HG03354 (cell line): ENCODE measurements around the gene CCL2.

Source experiments
- ATAC-seq: cut with Tn5 transposase; IDR thresholded peaks from one replicate; pipeline ENCODE4 v1.9.1; 2021; ENCODE audit warnings: mild to moderate bottlenecking; ENCODE audit not compliant: unreplicated experiment, poor library complexity, severe bottlenecking

Gene CCL2

GRCh38 chr17:34257986-34258326 lies 2.9 kb downstream of the CCL2 start:
- no peak for ATAC-seq

- no peak for ATAC-seq
These were observed 4.1 kb downstream of the CCL2 start for GRCh38 chr17:34259146-34259545.

DNA sequence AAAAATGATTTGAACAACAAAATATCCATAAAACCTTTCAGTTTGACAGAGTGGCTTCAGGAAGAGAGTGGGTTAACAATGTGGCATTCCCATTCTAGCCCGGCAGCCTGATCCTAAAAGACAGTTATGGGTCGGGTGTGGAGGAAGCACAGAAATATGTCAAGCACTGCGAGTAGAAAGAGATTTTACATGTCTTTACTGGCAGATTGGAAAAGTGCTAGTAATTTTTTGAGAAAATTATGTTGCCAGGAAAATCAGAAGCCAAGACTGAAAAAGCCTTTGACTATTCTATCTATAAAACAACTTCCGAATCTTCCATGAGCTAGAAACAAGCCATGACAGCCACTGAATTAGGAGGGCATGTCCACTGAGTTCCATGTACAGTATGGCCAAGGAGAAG lies 5.8 kb downstream of the CCL2 start:
- ATAC-seq = no peak

DNA sequence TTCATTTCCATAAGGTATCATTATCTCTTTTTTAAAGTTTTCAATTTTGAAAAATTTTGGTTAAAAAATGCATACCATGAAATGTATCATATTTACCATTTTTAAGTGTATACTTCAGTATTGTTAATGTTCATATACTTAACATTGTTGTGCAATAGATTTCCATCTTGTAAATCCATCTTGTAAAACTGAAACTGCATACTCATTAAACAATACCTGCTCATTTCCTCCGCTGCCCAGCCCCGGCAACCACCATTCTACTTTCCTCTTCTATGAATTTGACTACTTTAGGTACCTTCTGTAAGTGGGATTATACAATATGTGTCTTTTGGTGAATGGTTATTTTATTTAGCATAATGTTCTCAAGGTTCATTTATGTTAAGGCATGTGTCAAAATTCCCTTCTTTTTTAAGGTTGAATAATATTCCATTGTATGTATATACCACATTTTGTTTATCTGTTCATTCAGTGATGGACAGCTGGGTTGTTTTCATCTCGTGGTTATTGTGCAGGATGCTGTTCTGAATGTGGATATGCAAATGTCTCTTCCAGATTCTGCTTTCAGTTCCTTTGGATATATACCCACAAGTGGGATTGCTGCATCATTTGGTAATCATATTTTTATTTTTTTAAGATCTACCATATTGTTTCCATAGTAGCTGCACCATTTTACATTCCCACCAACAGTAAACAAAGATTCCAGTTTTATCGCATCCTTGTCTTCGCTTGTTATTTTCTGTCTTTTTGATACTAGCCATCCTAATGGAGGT lies 6.7 kb downstream of the CCL2 start:
- ATAC-seq = no peak

DNA sequence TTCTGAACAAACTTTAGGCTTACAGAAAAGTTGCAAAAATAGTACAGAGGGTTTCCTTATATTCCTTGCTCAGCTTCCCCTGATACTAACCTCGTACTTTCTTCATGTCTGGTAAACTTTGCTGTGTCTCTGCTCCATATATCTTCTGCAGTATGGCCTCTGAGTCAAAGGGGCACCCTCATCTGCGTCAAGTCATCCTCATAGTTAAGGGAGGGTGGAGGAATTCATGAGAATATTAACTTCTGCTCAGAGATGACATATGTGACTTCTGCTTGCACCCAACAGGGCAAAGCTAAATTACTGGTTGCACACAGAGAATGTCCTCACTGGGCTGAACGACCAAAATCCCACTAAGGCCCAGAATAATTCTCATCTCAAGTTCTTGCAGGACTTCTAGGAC lies 10.6 kb downstream of the CCL2 start:
- no peak for ATAC-seq

GRCh38 chr17:34269969-34270368 lies 14.9 kb downstream of the CCL2 start, which contains the start of gene CCL7:
TSS of gene CCL7 (plus strand) at chr17:34270221. CDS start at chr17:34270291, 70 bp downstream.
- ATAC-seq = no peak

DNA sequence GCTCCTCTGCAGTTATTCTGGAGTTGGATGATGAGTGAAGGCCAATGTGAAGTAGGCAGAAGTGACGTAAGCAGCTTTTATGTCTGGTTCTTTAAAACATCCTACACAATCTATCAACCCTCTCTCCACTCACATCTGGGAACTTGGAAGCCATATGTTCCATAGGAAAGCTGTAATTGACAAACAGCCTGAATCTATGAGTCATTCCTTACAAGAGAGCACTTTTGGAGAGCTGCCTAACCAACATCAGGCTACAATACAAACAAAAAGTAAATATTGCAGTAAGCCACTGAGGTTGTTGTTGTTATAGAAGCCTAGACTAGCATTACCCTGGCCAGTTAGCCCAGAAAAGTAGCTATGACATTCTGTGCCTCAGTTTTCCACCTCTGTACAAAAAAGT lies 20.8 kb downstream of the CCL2 start:
- ATAC-seq = no peak

DNA sequence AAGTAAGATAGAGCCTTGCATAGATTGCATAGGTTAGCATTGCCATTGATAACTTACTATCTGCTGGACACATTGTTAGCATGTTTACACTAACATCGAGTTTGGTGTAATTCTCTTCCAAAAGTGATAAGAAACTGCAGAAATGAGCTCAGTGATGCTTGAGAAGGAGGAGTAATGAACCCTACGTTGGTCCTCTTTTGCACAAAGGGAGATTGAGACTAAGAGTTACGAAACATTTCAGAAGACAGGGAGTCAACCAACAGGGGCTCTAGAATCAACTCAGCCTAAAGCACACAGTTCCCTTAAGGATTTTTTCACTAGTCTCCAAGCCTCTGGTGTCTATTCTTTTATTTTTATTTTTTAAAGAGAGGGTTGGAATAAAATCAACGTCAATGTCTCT lies 21.7 kb downstream of the CCL2 start:
- ATAC-seq = no peak

DNA sequence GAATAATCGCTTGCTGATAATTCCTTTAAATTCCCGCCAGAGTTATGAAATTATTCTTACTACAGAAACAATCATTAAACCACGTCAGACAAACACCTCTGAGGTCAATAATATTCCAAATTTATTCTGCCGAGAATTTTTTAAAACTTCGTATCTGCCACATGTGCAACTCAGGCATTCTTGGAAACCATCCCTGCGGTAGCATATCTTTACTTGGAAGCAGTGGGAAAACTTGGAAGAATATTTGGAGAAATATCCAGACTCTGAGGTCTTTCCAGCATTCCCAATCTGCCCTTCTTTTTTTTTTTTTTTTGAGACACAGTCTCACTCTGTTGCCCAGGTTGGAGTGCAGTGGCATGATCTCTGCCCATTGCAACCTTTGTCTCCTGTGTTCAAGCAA lies 28.5 kb downstream of the CCL2 start:
- ATAC-seq = no peak

DNA sequence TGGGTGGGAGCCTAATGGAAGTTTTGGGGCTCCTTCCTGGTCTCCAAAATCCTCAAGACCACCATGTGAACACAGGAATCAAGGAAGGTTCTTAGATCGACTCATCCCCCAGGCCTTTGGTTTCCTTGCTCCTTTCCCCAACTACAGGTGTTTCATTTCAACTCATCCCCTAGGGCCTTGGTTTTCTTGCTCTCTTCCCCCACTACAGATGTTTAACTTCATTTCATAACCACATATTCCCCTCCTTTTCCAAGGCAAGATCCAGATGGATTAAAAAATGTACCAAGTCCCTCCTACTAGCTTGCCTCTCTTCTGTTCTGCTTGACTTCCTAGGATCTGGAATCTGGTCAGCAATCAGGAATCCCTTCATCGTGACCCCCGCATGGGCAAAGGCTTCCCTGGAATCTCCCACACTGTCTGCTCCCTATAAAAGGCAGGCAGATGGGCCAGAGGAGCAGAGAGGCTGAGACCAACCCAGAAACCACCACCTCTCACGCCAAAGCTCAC lies 30.3 kb downstream of the CCL2 start, which contains the start of gene CCL11:
Gene CCL11 (plus strand): TSS at position 457 of the 507 bp plus-strand sequence. CDS start 67 bp downstream, outside the sequence.
- no peak for ATAC-seq

GRCh38 chr17:34287875-34288274 lies 32.8 kb downstream of the CCL2 start:
- ATAC-seq = no peak

DNA sequence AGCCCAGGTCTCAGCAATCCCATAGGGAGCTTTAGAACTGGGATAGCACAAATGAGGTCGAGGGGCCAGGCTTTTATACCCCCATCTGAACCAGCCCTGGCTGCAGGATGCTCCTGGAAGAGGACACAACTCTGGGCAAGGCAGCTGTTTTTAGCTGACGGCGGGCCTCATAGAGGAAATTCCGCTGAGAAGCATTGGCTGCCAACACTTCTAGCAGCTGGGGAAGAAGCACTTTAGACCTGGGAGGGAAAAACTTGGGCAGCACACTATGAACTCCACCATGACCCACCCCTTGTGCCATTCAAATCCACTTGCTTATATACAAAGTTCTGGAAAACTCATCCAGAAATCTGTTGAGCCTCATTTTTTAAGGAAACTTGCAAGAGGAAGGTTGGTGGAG lies 35.5 kb downstream of the CCL2 start:
- no peak for ATAC-seq

DNA sequence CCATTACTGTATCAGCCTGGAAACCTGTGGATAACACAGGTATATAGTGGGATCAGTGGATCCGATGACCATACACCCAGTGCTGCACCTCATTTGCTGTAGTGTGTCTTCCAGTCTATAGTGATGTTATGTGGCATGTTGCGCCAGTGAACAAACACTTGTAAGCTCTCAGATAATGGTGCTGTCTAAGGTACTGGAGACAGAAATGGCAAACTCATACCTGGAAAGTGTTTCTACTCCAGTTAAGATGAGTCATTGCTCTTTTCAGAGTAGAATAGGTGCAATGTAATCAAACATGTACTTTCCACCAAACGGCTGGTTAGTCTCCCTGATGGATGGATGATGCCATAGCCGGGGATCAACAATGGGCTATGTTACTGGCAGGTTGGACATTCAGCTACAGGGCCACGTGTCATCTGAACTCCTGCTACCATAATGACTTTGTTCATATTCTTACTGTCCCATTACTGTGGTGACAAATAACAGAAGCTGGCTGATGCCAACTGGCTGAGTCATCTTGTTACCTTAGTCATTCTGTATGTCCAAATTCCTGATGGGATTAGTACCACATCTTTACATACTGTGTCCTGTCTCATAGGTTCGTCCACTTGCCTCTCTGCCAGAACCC lies 36.8 kb downstream of the CCL2 start:
- ATAC-seq = no peak

- no peak for ATAC-seq
These were observed 43.9 kb downstream of the CCL2 start for GRCh38 chr17:34299027-34299426.

DNA sequence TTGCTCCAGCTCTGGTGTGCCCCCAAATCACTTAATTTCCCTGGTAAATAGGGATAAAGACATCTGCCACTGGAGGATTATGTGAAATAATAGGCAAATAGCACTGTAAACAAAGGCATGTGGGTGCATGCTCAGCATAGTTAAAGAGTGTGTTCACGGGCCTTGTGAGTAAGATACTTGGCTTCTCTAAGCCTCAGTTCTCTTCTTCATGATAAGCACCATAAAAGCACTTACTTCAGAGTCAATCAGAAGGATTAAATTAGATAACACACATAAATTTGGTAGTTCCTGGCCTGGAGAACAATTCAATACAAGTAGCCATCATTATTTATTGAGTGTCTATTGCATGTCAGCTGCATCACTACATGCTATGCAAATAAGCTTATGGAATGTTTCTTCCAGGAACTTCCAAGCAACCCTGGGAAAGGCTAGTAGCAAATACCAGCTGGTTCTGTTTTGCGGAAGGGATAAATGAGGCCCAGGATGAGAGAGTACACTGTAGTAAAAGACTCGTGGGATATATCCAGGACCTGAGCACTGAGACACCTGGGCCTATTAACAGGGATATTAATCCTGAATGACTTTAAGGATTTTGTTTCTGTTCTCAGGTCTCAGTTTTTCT lies 45.0 kb downstream of the CCL2 start:
- ATAC-seq = no peak

GRCh38 chr17:34300652-34301370 lies 45.7 kb downstream of the CCL2 start:
- ATAC-seq = no peak

DNA sequence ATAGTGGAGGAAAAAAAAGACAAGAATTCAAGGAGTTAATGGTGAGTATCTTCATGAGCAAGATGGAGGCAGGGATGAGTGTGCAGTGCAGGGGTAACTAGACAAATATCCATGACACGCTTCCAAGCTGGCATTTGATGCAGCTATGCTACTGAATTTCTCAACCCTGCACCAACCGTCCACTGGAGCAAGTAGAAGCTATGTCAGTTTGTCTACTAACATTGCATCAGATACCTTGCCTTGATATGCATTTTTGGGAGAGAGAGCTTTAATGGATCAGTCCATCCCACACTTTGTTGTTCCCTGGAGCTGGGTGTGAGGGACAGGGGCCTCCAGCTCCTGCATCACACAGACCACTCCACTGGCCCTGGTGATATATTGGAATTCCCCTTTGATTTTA lies 46.9 kb downstream of the CCL2 start:
- no peak for ATAC-seq

GRCh38 chr17:34302636-34303035 lies 47.6 kb downstream of the CCL2 start:
- ATAC-seq = no peak

DNA sequence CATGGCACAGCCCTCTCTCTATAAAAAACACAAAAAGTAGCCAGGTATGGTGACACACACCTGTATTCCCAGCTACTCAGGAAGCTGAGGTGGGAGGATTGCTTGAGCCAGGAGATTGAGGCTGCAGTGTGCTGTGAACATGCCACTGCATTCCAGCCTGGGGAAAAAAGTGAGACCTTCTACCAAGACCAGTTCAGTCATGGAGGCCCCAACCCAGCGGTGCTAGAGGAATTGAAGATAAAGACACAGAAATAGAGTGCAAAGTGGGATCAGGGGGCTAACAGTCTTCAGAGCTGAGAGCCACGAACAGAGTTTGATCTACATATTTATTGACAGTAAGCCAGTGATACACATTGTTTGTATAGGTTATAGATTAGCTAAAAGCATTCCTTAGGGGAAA lies 48.5 kb downstream of the CCL2 start:
- ATAC-seq = no peak

DNA sequence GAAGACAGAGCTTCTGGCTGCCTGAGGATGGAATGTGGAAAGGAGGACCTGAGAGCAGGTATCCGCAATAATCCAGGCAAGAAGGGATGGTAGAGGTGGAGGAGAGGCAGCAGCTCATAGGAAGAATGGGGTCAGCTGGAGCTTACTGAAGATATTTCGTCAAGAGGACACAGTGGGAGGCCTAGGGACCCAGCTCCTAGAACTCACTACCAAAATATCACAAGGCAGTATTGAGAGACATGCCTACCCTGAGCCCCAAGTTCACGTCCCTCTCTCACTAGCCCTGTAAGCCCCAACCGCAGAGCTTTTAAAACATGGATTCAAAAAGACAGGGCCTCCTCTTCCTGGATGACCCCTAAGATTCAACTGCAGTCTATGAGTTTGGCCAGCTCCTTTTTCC lies 50.0 kb downstream of the CCL2 start:
- no peak for ATAC-seq
